HepG2 (cell line): ENCODE results near the gene TREML4. TPM values are rescaled to one million over a fixed set of nuclear protein-coding genes. Genes with fewer than 3 reads are reported as not detected.

Experiments used
- ATAC-seq: fragments of 200-7000 bp; cut with Tn5 transposase; 3 replicates; pipeline ENCODE4 v1.9.1; 2020; ENCODE audit warnings: mild to moderate bottlenecking, moderate library complexity
- BruUV-seq: library from RNA; stranded (reverse); fragments of 400-500 nt; replicated peaks from 2 replicates; lab custom pipeline; 2021; lab: Mats Ljungman, UMichigan
- CTCF ChIA-PET: fragments of 300-600 bp; formaldehyde crosslinking; extraction: SDS; loops from one replicate; lab custom pipeline; 2021; ENCODE audit warnings: low total read pairs, inconsistent platforms, low intra/inter-chr PET ratio; lab: Yijun Ruan, JAX
- POLR2A ChIA-PET: fragments of 350-600 bp; sonication (Branson Sonifier 250); formaldehyde crosslinking; loops from one replicate; lab custom pipeline; 2020; ENCODE audit warnings: antibody characterized with exemption, inconsistent platforms; lab: Yijun Ruan, JAX
- DNase-seq: peaks from one replicate; pipeline ENCODE4 v3.0.0-alpha.2; 2015; ENCODE audit warnings: low spot score
- FAIRE-seq: peaks from 3 replicates; lab custom pipeline; 2011; peaks lifted over from hg19 to GRCh38; lab: Jason Lieb, UNC
- H2AFZ ChIP-seq: one replicate; pipeline ENCODE4 v1.6.1; 2011; ENCODE audit warnings: low read length, inconsistent platforms
- H3K27ac ChIP-seq: fragments of 300-600 bp; 3 replicates; pipeline ENCODE4 v1.8.0; 2011; ENCODE audit warnings: mixed run types, mild to moderate bottlenecking, mixed read lengths, low read length, inconsistent platforms; ENCODE audit not compliant: insufficient read depth; ENCODE audit errors: extremely low read length
- H3K27me3 ChIP-seq, 2 experiments: fragments of 200-600 bp in 1 of 2; 2 replicates in 1 of 2; 3 replicates in 1 of 2; pipeline versions ENCODE4 v1.6.0 to v1.8.0; 2011; ENCODE audit warnings: low read length in 2 of 2, mild to moderate bottlenecking in 2 of 2, moderate library complexity in 2 of 2, inconsistent platforms in 1 of 2; ENCODE audit not compliant: insufficient read depth in 2 of 2, control insufficient read depth in 1 of 2
- H3K36me3 ChIP-seq, 2 experiments: fragments of 200-600 bp in 1 of 2; replicated peaks in 1 of 2; 2 replicates in 1 of 2; 3 replicates in 1 of 2; pipeline versions ENCODE4 v1.5.1 to v1.8.0; 2011; ENCODE audit warnings: low read length in 2 of 2, inconsistent platforms in 1 of 2; ENCODE audit not compliant: insufficient read depth in 2 of 2, control insufficient read depth in 1 of 2
- H3K4me1 ChIP-seq: 2 replicates; pipeline ENCODE4 v1.5.1; 2012; ENCODE audit warnings: low read length, inconsistent platforms; ENCODE audit not compliant: insufficient read depth
- H3K4me2 ChIP-seq: 2 replicates; pipeline ENCODE4 v1.6.0; 2011; ENCODE audit warnings: low read depth, low read length, inconsistent platforms
- H3K4me3 ChIP-seq, 3 experiments: fragments of 200-600 bp in 1 of 3; sonication (generic), shearing (Covaris generic) in 1 of 3; replicated peaks in 1 of 3; 2 replicates each; pipeline ENCODE4 v1.5.1; 2011 to 2016; ENCODE audit warnings: low read length in 3 of 3, inconsistent platforms in 2 of 3, low read depth in 2 of 3, mild to moderate bottlenecking in 2 of 3, control low read depth in 1 of 3, mixed read lengths in 1 of 3; ENCODE audit not compliant: insufficient read depth in 1 of 3
- H3K79me2 ChIP-seq: one replicate; pipeline ENCODE4 v1.6.1; 2011; ENCODE audit warnings: low read length, inconsistent platforms; ENCODE audit not compliant: insufficient read depth
- H3K9ac ChIP-seq: 2 replicates; pipeline ENCODE4 v1.6.0; 2011; ENCODE audit warnings: mild to moderate bottlenecking, low read depth, low read length, inconsistent platforms; ENCODE audit not compliant: insufficient read depth
- H3K9me3 ChIP-seq: 2 replicates; pipeline ENCODE4 v1.5.1; 2012; ENCODE audit warnings: mild to moderate bottlenecking, low read length
- H4K20me1 ChIP-seq: 2 replicates; pipeline ENCODE4 v1.6.0; 2011; ENCODE audit warnings: inconsistent platforms, mild to moderate bottlenecking, low read length, moderate library complexity; ENCODE audit not compliant: insufficient read depth
- CENPX ChIP-seq: sonication (generic); formaldehyde crosslinking; IDR thresholded peaks from 2 replicates; pipeline ENCODE4 v1.9.0; 2021; ENCODE audit warnings: mild to moderate bottlenecking, missing genetic modification reagents, moderate library complexity
- EED ChIP-seq: sonication (generic); formaldehyde crosslinking; IDR thresholded peaks from 2 replicates; pipeline ENCODE4 v1.5.0; 2020; ENCODE audit warnings: mild to moderate bottlenecking, missing genetic modification reagents
- HOXA7 ChIP-seq: sonication (generic); formaldehyde crosslinking; IDR thresholded peaks from 2 replicates; pipeline ENCODE4 v1.8.1; 2022; ENCODE audit warnings: mild to moderate bottlenecking, missing genetic modification reagents, moderate library complexity
- IRF2 ChIP-seq: IDR thresholded peaks from 2 replicates; pipeline ENCODE4 v1.6.1; 2018; ENCODE audit warnings: missing genetic modification reagents, missing compliant biosample characterization
- KDM2A ChIP-seq: sonication (generic); formaldehyde crosslinking; IDR thresholded peaks from 2 replicates; pipeline ENCODE4 v1.4.0; 2020; ENCODE audit warnings: low read depth, missing genetic modification reagents, borderline replicate concordance
- NFYC ChIP-seq: IDR thresholded peaks from 2 replicates; pipeline ENCODE4 v1.6.1; 2016; ENCODE audit warnings: missing genetic modification reagents, missing compliant biosample characterization
- ZNF558 ChIP-seq: sonication (generic); formaldehyde crosslinking; IDR thresholded peaks from 2 replicates; pipeline ENCODE4 v1.9.0; 2022; ENCODE audit warnings: mild to moderate bottlenecking, missing genetic modification reagents, borderline replicate concordance
- ZNF768 ChIP-seq: sonication (generic); formaldehyde crosslinking; IDR thresholded peaks from 2 replicates; pipeline ENCODE4 v1.4.0; 2020; ENCODE audit warnings: missing genetic modification reagents
- ZNF776 ChIP-seq: sonication (generic); formaldehyde crosslinking; IDR thresholded peaks from 2 replicates; pipeline ENCODE4 v1.4.0; 2020; ENCODE audit warnings: mild to moderate bottlenecking, missing genetic modification reagents
- ZNF883 ChIP-seq: sonication (generic); formaldehyde crosslinking; IDR thresholded peaks from 2 replicates; pipeline ENCODE4 v1.5.1; 2020; ENCODE audit warnings: mild to moderate bottlenecking, missing genetic modification reagents; ENCODE audit errors: not compliant biosample characterization
- whole genome bisulfite sequencing: methylation state at CpG from one replicate; pipeline ENCODE4 v1.1.6; 2017; ENCODE audit warnings: low lambda C conversion rate; 5-methylcytosine and 5-hydroxymethylcytosine counted together
- in situ Hi-C: cut with HindIII; loops from 2 replicates; pipeline ENCODE4 v1.10.0; 2017; ENCODE audit warnings: low pct_unique_long_range_greater_than_20kb; ENCODE audit not compliant: extremely low pct_ligation_motif_present
- intact Hi-C: fragments of 100-400 bp; cut with micrococcal nuclease; formaldehyde crosslinking; loops from one replicate; pipeline ENCODE4 v1.10.0; 2022; ENCODE audit not compliant: unreplicated experiment
- polyA plus RNA-seq, 8 experiments: library from polyadenylated mRNA; depleted of rRNA in 3 of 8; stranded (reverse) in 7 of 8; unstranded in 1 of 8; fragments of >200 nt; fragmentation: Illumina TruSeq in 4 of 8; extraction: Trizol in 4 of 8; gene quantifications; 2 replicates each; pipeline versions ENCODE4 v1.2.1 to v1.2.3, GENCODE V29; 2011 to 2016; ENCODE audit warnings: low read depth in 4 of 8, missing spikeins in 1 of 8, mixed read lengths in 1 of 8; ENCODE audit not compliant: insufficient read depth in 1 of 8
- total RNA-seq, 5 experiments: library from RNA; depleted of rRNA; stranded (reverse); fragments of >200 nt; fragmentation: Illumina TruSeq; extraction: Trizol; gene quantifications; 2 replicates each; pipeline ENCODE4 v1.2.3, GENCODE V29; 2016; ENCODE audit warnings: low read depth in 1 of 5
- TF ChIP-seq, protein P1 (sequence below): sonication (generic); formaldehyde crosslinking; IDR thresholded peaks from 2 replicates; pipeline ENCODE4 v1.8.0; 2022; ENCODE audit warnings: low read depth, missing genetic modification reagents

Gene TREML4
- total and polyA plus RNA-seq, 2 of the 13 experiments (the other 11 are each of a cell fraction or from before 2014, with no cell fraction given): not detected

DNA sequence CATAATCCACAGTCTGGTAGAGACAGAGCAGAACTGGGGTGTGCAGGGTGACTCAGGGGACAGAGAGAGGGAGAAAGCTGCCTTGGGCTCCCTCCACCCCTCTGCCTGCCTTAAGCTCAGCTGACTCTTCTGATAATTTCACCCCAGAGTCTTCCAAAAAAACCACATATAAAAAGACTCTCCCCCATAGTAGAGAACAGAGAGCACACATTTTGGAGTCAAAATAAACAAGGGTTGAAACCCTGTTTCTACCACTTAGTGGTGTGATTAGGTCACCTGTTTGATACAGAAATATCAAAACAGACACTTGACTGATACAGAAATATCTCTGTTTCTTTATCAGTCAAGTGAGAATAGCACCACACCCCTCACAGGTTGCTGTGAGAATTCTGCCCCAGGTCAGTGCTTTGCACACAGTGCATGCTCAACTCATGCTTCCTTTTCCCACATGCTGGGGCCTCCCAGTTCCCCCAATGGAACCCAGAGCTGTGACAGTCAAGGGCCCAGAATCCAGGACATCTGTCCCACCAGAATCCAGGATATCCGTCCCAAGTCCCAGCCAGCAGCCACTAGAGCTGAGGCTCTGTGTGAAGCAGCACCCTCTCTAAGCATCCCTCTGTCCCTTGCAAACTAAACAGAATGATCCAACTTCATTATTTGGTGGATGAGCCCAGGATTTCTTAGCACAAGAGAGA lies 28.4 kb upstream of the TREML4 start:
- ChIA-PET CTCF (no interaction called here), POLR2A (no interaction called here)
- FAIRE-seq (no peak), ATAC-seq (no peak), DNase-seq (no peak)
- Histone ChIP-seq H3K9me3 (no peaks in the 10 kb centered on the region), H2AFZ (no peak overlapping the region), H3K27ac (no peak overlapping the region), H3K27me3 (peaks cover 0 to 5% of the 10 kb centered on the region in 2 experiments; a peak in 2 of 5 replicates), H3K4me1 (no peaks in the 10 kb centered on the region), H3K9ac (no peak overlapping the region), H3K79me2 (no peaks in the 10 kb centered on the region), H3K36me3 (no peaks in the 10 kb centered on the region), H4K20me1 (no peaks in the 10 kb centered on the region), H3K4me2 (no peak overlapping the region), H3K4me3 (no peak overlapping the region)
- 25% methylated on average over 1 of the region's 1 CpG for WGBS
- in situ Hi-C loops: no loop called here
- no TSS peak for BruUV-seq
- intact Hi-C loops: no loop called here
- no peak for TF ChIP-seq ZNF776 (CRISPR knock-in tag)
- no peak for TF ChIP-seq ZNF768 (CRISPR knock-in tag)
- no peak for TF ChIP-seq CENPX (CRISPR knock-in tag)
- no peak for TF ChIP-seq IRF2 (CRISPR knock-in tag)
- no peak for TF ChIP-seq ZNF883
- no peak for TF ChIP-seq EED (CRISPR knock-in tag)
- TF ChIP-seq, protein P1, sequence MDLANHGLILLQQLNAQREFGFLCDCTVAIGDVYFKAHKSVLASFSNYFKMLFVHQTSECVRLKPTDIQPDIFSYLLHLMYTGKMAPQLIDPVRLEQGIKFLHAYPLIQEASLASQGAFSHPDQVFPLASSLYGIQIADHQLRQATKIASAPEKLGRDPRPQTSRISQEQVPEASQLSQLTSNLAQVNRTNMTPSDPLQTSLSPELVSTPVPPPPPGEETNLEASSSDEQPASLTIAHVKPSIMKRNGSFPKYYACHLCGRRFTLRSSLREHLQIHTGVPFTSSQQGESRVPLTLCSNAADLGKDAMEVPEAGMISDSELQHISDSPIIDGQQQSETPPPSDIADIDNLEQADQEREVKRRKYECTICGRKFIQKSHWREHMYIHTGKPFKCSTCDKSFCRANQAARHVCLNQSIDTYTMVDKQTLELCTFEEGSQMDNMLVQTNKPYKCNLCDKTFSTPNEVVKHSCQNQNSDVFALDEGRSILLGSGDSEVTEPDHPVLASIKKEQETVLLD (CRISPR knock-in tag): no peak
- no peak for TF ChIP-seq HOXA7 (CRISPR knock-in tag)
- TF ChIP-seq NFYC (CRISPR knock-in tag): no peak
- no peak for TF ChIP-seq KDM2A (CRISPR knock-in tag)
- no peak for TF ChIP-seq ZNF558 (CRISPR knock-in tag)
